Choroid plexus epithelial cell (primary cell): ENCODE data around the gene MGAT5B.

ENCODE experiments used
- DNase-seq: peaks from one replicate; pipeline ENCODE4 v3.0.0-alpha.2; 2010; ENCODE audit warnings: low read depth
- H3K4me3 ChIP-seq: 2 replicates; pipeline ENCODE4 v1.5.1; 2011; ENCODE audit warnings: low read depth, mild to moderate bottlenecking, control low read depth, low read length, moderate library complexity
- CTCF ChIP-seq: conservative IDR thresholded peaks from 2 replicates; pipeline ENCODE4 v1.5.1; 2011; ENCODE audit warnings: low read depth, mild to moderate bottlenecking, control low read depth, inconsistent platforms, low read length, moderate library complexity

The MGAT5B gene

GRCh38 chr17:76924345-76925342 is 56.4 kb downstream of the MGAT5B start:
- TF ChIP-seq CTCF: no peak
- DNase-seq: no peak
- no peak overlapping the region for H3K4me3 ChIP-seq

DNA sequence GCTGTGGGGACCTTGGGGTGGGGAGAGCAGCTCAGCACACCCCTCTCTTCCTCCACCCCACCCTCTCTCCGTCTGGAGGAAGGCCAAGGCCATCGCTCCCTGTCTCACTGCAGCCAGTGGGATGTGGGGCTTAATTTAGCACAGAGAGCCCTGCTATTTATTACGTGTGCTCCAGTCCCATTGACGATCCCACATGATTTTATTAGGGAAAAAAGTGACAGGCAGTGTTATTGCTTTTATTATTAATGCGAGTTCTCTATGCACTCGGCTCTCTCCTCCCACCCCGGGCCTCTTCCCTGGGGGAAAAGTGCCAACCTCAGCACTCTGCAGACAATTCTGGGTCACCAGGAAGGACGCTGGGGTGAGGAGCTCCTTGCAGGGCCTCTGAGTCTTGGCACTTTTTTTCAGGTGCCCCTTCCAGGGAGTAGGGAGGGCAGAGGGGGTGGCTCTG is 57.3 kb downstream of the MGAT5B start:
- no peak for TF ChIP-seq CTCF
- DNase-seq: no peak
- H3K4me3 ChIP-seq: no peak overlapping the region

- TF ChIP-seq CTCF: no peak
- no peak for DNase-seq
- no peak overlapping the region for H3K4me3 ChIP-seq
These were observed 58.1 kb downstream of the MGAT5B start for GRCh38 chr17:76926237-76926866.

GRCh38 chr17:76927577-76927976 is 59.4 kb downstream of the MGAT5B start:
- no peak overlapping the region for H3K4me3 ChIP-seq
- DNase-seq: no peak
- TF ChIP-seq CTCF: no peak

GRCh38 chr17:76927982-76928381 is 59.8 kb downstream of the MGAT5B start:
- no peak for TF ChIP-seq CTCF
- H3K4me3 ChIP-seq: no peak overlapping the region
- DNase-seq: no peak

DNA sequence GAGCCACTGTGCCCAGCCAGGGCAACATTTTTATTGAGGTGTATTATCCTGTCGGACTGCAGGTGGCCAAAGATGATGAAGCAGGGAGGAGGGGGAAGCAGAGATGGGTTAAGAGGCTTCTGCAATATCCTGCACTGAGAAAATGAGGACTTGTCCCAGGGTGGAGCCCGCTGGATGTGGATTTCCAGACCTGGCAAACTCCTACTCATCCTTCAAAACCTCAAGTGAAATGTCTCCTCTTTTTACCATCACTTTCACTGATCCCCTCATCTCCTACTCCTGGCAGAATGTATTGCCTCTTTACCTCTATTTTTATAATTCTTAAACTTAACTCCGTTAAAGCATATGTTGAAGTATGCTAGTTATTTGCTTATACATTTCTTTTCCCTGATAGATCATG is 60.9 kb downstream of the MGAT5B start:
- no peak for TF ChIP-seq CTCF
- no peak overlapping the region for H3K4me3 ChIP-seq
- no peak for DNase-seq
